IMR-90 (cell line): ENCODE data around the gene TENT5D. TPM values are rescaled to one million over a fixed set of nuclear protein-coding genes. Genes with fewer than 3 reads are reported as not detected.

ENCODE experiments used
- ATAC-seq: fragments of 200-7000 bp; cut with Tn5 transposase; 2 replicates; pipeline ENCODE4 v1.9.1; 2020; ENCODE audit warnings: low read depth, mild to moderate bottlenecking, moderate library complexity
- BruUV-seq: library from RNA; stranded (reverse); fragments of 400-500 nt; replicated peaks from 2 replicates; lab custom pipeline; 2021; lab: Mats Ljungman, UMichigan
- CTCF ChIA-PET: fragments of 300-600 bp; formaldehyde crosslinking; extraction: SDS; loops from one replicate; lab custom pipeline; 2021; ENCODE audit warnings: antibody characterized with exemption; lab: Yijun Ruan, JAX
- POLR2A ChIA-PET: fragments of 300-600 bp; sonication (Branson Sonifier 250); formaldehyde crosslinking; loops from one replicate; lab custom pipeline; 2022; ENCODE audit warnings: antibody characterized with exemption; ENCODE audit not compliant: unreplicated experiment; lab: Charles Lee
- DNase-seq: peaks from one replicate; pipeline ENCODE4 v3.0.0; 2013
- H2AFZ ChIP-seq: replicated peaks from 2 replicates; pipeline ENCODE3; 2013; ENCODE audit warnings: low read length, mild to moderate bottlenecking; ENCODE audit not compliant: poor library complexity
- H2AK5ac ChIP-seq: 2 replicates; pipeline ENCODE4 v1.6.1; 2013; ENCODE audit warnings: low read depth, low read length, inconsistent platforms
- H2AK9ac ChIP-seq: replicated peaks from 2 replicates; pipeline ENCODE3; 2013; ENCODE audit warnings: mild to moderate bottlenecking, low read depth, low read length, moderate library complexity; ENCODE audit not compliant: poor library complexity
- H2BK120ac ChIP-seq: 2 replicates; pipeline ENCODE4 v1.6.1; 2013; ENCODE audit warnings: low read depth, low read length, inconsistent platforms
- H2BK15ac ChIP-seq: 3 replicates; pipeline ENCODE4 v1.6.1; 2013; ENCODE audit warnings: low read depth, low read length, inconsistent platforms
- H2BK20ac ChIP-seq: 2 replicates; pipeline ENCODE4 v1.6.1; 2013; ENCODE audit warnings: low read depth, mild to moderate bottlenecking, inconsistent platforms, low read length, moderate library complexity
- H2BK5ac ChIP-seq: 2 replicates; pipeline ENCODE4 v1.6.1; 2013; ENCODE audit warnings: mild to moderate bottlenecking, low read depth, low read length, inconsistent platforms; ENCODE audit not compliant: poor library complexity, severe bottlenecking
- H3K14ac ChIP-seq: replicated peaks from 2 replicates; pipeline ENCODE4 v1.6.1; 2013; ENCODE audit warnings: low read depth, low read length, inconsistent platforms
- H3K18ac ChIP-seq: 2 replicates; pipeline ENCODE4 v1.6.1; 2013; ENCODE audit warnings: low read depth, low read length, control low read depth
- H3K23ac ChIP-seq: 2 replicates; pipeline ENCODE4 v1.6.1; 2013; ENCODE audit warnings: low read depth, low read length, inconsistent platforms
- H3K27ac ChIP-seq: 2 replicates; pipeline ENCODE4 v1.5.1; 2013; ENCODE audit warnings: mild to moderate bottlenecking, control low read depth, low read length; ENCODE audit not compliant: insufficient read depth
- H3K27me3 ChIP-seq: 2 replicates; pipeline ENCODE4 v1.6.1; 2013; ENCODE audit warnings: low read length; ENCODE audit not compliant: control insufficient read depth, insufficient read depth
- H3K36me3 ChIP-seq: 2 replicates; pipeline ENCODE4 v1.6.1; 2013; ENCODE audit warnings: low read length, mixed read lengths; ENCODE audit not compliant: control insufficient read depth, insufficient read depth
- H3K4ac ChIP-seq: 2 replicates; pipeline ENCODE4 v1.6.1; 2013; ENCODE audit warnings: low read depth, low read length, inconsistent platforms
- H3K4me1 ChIP-seq: 2 replicates; pipeline ENCODE4 v1.6.1; 2013; ENCODE audit warnings: low read length, mixed read lengths; ENCODE audit not compliant: control insufficient read depth, insufficient read depth
- H3K4me2 ChIP-seq: 2 replicates; pipeline ENCODE4 v1.6.1; 2013; ENCODE audit warnings: low read depth, mild to moderate bottlenecking, control low read depth, low read length, moderate library complexity
- H3K4me3 ChIP-seq: 2 replicates; pipeline ENCODE4 v1.5.1; 2013; ENCODE audit warnings: low read depth, mild to moderate bottlenecking, control low read depth, low read length, moderate library complexity; ENCODE audit not compliant: insufficient read depth
- H3K56ac ChIP-seq: 2 replicates; pipeline ENCODE4 v1.6.1; 2013; ENCODE audit warnings: low read length, inconsistent platforms; ENCODE audit not compliant: insufficient read depth; ENCODE audit errors: extremely low read depth
- H3K79me1 ChIP-seq, 2 experiments: 2 replicates each; pipeline ENCODE4 v1.6.1; 2013; ENCODE audit warnings: low read length in 2 of 2, inconsistent platforms in 1 of 2, low read depth in 1 of 2
- H3K9ac ChIP-seq: 2 replicates; pipeline ENCODE4 v1.6.1; 2013; ENCODE audit warnings: low read depth, low read length, control low read depth
- H3K9me1 ChIP-seq: 2 replicates; pipeline ENCODE4 v1.6.1; 2013; ENCODE audit warnings: low read length, inconsistent platforms; ENCODE audit not compliant: insufficient read depth
- H3K9me3 ChIP-seq: 2 replicates; pipeline ENCODE4 v1.6.1; 2013; ENCODE audit warnings: low read length; ENCODE audit not compliant: control insufficient read depth, insufficient read depth
- H4K20me1 ChIP-seq: 2 replicates; pipeline ENCODE4 v1.6.1; 2013; ENCODE audit warnings: low read length, inconsistent platforms; ENCODE audit not compliant: insufficient read depth
- H4K5ac ChIP-seq: 2 replicates; pipeline ENCODE4 v1.6.1; 2013; ENCODE audit warnings: mild to moderate bottlenecking, low read depth, low read length, control low read depth
- H4K8ac ChIP-seq, 2 experiments: 2 replicates each; pipeline ENCODE4 v1.6.1; 2013; ENCODE audit warnings: low read depth in 2 of 2, low read length in 2 of 2, control low read depth in 1 of 2, inconsistent platforms in 1 of 2
- H4K91ac ChIP-seq: 2 replicates; pipeline ENCODE4 v1.6.1; 2013; ENCODE audit warnings: low read depth, low read length, inconsistent platforms; ENCODE audit not compliant: insufficient read depth
- BHLHE40 ChIP-seq: fragments of 150-350 bp; IDR thresholded peaks from 2 replicates; pipeline ENCODE4 v1.6.1; 2016; ENCODE audit warnings: mild to moderate bottlenecking, low read depth, low read length
- CEBPB ChIP-seq: IDR thresholded peaks from 2 replicates; pipeline ENCODE4 v1.6.1; 2012; ENCODE audit warnings: low read depth, low read length, improper control_type of control experiment
- CHD1 ChIP-seq: IDR thresholded peaks from 2 replicates; pipeline ENCODE4 v1.6.1; 2012; ENCODE audit warnings: low read depth, low read length, improper control_type of control experiment
- CTCF ChIP-seq: conservative IDR thresholded peaks from 2 replicates; pipeline ENCODE4 v1.5.1; 2012; ENCODE audit warnings: mild to moderate bottlenecking, low read depth, low read length, improper control_type of control experiment
- ELK1 ChIP-seq: fragments of 150-350 bp; IDR thresholded peaks from 2 replicates; pipeline ENCODE4 v1.6.1; 2016; ENCODE audit warnings: low read depth, mild to moderate bottlenecking, low read length, moderate library complexity, borderline replicate concordance
- FOS ChIP-seq: fragments of 150-350 bp; IDR thresholded peaks from 2 replicates; pipeline ENCODE4 v1.6.1; 2016; ENCODE audit warnings: low read depth, low read length
- MAFK ChIP-seq: IDR thresholded peaks from 2 replicates; pipeline ENCODE4 v1.6.1; 2012; ENCODE audit warnings: low read depth, low read length, improper control_type of control experiment
- MAZ ChIP-seq: IDR thresholded peaks from 2 replicates; pipeline ENCODE4 v1.6.1; 2012; ENCODE audit warnings: low read depth, mild to moderate bottlenecking, low read length, improper control_type of control experiment, moderate library complexity, borderline replicate concordance
- MXI1 ChIP-seq: IDR thresholded peaks from 2 replicates; pipeline ENCODE4 v1.6.1; 2012; ENCODE audit warnings: low read depth, mild to moderate bottlenecking, low read length, moderate library complexity, borderline replicate concordance
- NFE2L2 ChIP-seq: fragments of 150-350 bp; IDR thresholded peaks from 2 replicates; pipeline ENCODE4 v1.6.1; 2016; ENCODE audit warnings: low read depth, mild to moderate bottlenecking, low read length
- POLR2A ChIP-seq: IDR thresholded peaks from 2 replicates; pipeline ENCODE4 v1.6.1; 2012; ENCODE audit warnings: mild to moderate bottlenecking, low read depth, low read length
- RCOR1 ChIP-seq: IDR thresholded peaks from 2 replicates; pipeline ENCODE4 v1.6.1; 2012; ENCODE audit warnings: mild to moderate bottlenecking, low read length, improper control_type of control experiment; ENCODE audit not compliant: insufficient replicate concordance
- RFX5 ChIP-seq: IDR thresholded peaks from 2 replicates; pipeline ENCODE4 v1.8.0; 2012; ENCODE audit warnings: low read depth, mild to moderate bottlenecking, low read length, moderate library complexity
- SMC3 ChIP-seq: fragments of 150-350 bp; IDR thresholded peaks from 2 replicates; pipeline ENCODE4 v1.6.1; 2016; ENCODE audit warnings: low read depth, mild to moderate bottlenecking, antibody characterized with exemption, low read length, moderate library complexity
- USF2 ChIP-seq: fragments of 150-350 bp; IDR thresholded peaks from 2 replicates; pipeline ENCODE4 v1.6.1; 2017; ENCODE audit warnings: mild to moderate bottlenecking, antibody characterized with exemption, low read length, low read depth
- WGBS, 2 experiments: methylation state at CpG; one replicate each; pipeline versions ENCODE4 v1.1.5 to v1.1.7; 2013; ENCODE audit warnings: missing lambda C conversion rate in 2 of 2; ENCODE audit not compliant: insufficient read length in 1 of 2; ENCODE audit errors: extremely low coverage in 2 of 2; 5-methylcytosine and 5-hydroxymethylcytosine counted together
- dilution Hi-C: fragments of 300-500 bp; cut with HindIII; formaldehyde crosslinking; loops from one replicate; pipeline ENCODE4 v1.14.3; 2018; ENCODE audit warnings: low sequenced_read_pairs; ENCODE audit not compliant: unreplicated experiment
- in situ Hi-C: fragments of 300-500 bp; cut with MboI; formaldehyde crosslinking; loops from 3 replicates; pipeline ENCODE4 v1.14.3; 2019; ENCODE audit warnings: low sequenced_read_pairs, inconsistent platforms, mixed read lengths
- intact Hi-C: fragments of 100-400 bp; cut with micrococcal nuclease; formaldehyde crosslinking; loops from 2 replicates; pipeline ENCODE4 v1.10.0; 2022
- polyA plus RNA-seq, 3 experiments: library from polyadenylated mRNA; depleted of rRNA; stranded (reverse); fragments of >200 nt; gene quantifications; 2 replicates each; pipeline ENCODE4 v1.2.3, GENCODE V29; 2012; ENCODE audit warnings: low replicate concordance in 1 of 3
- total RNA-seq: library from RNA; depleted of rRNA; stranded (reverse); fragments of >200 nt; gene quantifications from 2 replicates; pipeline ENCODE4 v1.2.3, GENCODE V29; 2012

Gene TENT5D
- total and polyA plus RNA-seq, 2 of the 4 experiments (the other 2 are of a cell fraction), result not detected

- Histone ChIP-seq H2AK9ac (no peak overlapping the region), H2AK5ac (no peak overlapping the region), H3K4me1 (no peaks in the 10 kb centered on the region), H3K27ac (no peak overlapping the region), H3K56ac (no peak overlapping the region), H3K4me2 (no peak overlapping the region), H3K9me3 (no peaks in the 10 kb centered on the region; the same call in 1 of the 2 replicates), H2BK120ac (no peak overlapping the region), H3K79me1 (no peaks in the 10 kb centered on the region), H4K8ac (no peak overlapping the region), H4K91ac (no peak overlapping the region), H3K14ac (no peak overlapping the region), H2BK20ac (no peak overlapping the region), H3K36me3 (no peaks in the 10 kb centered on the region), H2BK5ac (no peak overlapping the region), H3K23ac (no peak overlapping the region), H3K4me3 (no peak overlapping the region), H3K9me1 (no peaks in the 10 kb centered on the region), H3K18ac (no peak overlapping the region), H3K27me3 (no peaks in the 10 kb centered on the region), H3K9ac (no peak overlapping the region), H4K5ac (no peak overlapping the region), H2BK15ac (no peak overlapping the region), H3K4ac (no peak overlapping the region), H4K20me1 (no peaks in the 10 kb centered on the region), H2AFZ (no peak overlapping the region)
- in situ Hi-C loops (no loop called here), dilution Hi-C loops (no loop called here), intact Hi-C loops (no loop called here)
- no TSS peak for BruUV-seq
- 63% methylated on average over 1 of the region's 1 CpG; no CpG with 5 or more reads in 1 of the 2 experiments for WGBS, 2 experiments
- TF ChIP-seq SMC3, result no peak
- TF ChIP-seq CHD1, result no peak
- no peak for TF ChIP-seq FOS
- no peak for TF ChIP-seq ELK1
- no peak for TF ChIP-seq MAFK
- no peak for TF ChIP-seq MXI1
- no peak for TF ChIP-seq MAZ
- no peak for TF ChIP-seq CTCF
- TF ChIP-seq NFE2L2, result no peak
- TF ChIP-seq USF2, result no peak
- no peak for TF ChIP-seq BHLHE40
- TF ChIP-seq POLR2A, result no peak
- TF ChIP-seq CEBPB, result no peak
- no peak for TF ChIP-seq RFX5
- no peak for TF ChIP-seq RCOR1
- ChIA-PET POLR2A (no interaction called here), CTCF (no interaction called here)
- ATAC-seq (no peak), DNase-seq (no peak)
Measured at GRCh38 chrX:80388206-80388605, 32.0 kb upstream of the TENT5D start.
